Stimulated activated CD8-positive, alpha-beta memory T cell treated with anti-CD3 and anti-CD28 coated beads, Interleukin-15, amount 100 ng/mL, for 24 hours (primary cell): ENCODE results near the gene UBE2A.

Source experiments
- DNase-seq: peaks from one replicate; pipeline ENCODE4 v3.0.0-alpha.2; 2020; ENCODE audit warnings: low read depth

Gene UBE2A

DNA sequence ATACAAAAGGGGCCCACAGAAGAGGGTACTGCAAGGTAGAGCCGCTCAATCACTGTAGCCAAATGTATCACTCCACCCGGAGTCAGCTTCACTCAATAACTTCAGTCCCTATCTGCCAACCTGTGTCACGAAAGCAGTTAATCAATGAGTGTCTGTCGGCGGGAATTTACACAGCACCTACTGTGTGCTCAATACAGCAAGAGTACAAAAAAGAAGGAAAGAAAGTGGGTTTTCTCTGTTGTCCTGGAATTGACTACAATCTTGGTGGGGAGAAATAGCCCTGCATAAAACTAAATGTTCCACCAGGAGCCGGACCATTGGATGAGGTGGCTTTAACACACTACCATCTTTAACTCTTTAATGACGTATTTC lies 32.6 kb downstream of the UBE2A start:
- DNase-seq: no peak

DNA sequence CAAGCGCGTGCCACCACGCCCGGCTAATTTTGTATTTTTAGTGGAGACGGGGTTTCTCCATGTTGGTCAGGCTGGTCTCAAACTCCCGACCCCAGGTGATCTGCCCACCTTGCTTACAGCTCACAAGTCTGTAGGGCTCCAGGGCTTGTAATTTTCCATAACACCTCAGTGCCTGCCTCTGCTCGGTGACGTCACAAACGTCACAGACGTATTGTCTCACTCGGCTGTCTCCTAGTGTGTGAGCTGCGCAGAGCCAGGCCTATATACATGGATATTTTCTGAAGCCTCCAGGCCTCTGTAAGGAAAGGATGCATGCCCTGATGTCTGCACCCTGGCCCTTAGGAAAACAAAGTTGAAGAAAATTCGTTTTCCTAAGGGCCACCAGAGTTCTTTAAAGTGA lies 40.4 kb downstream of the UBE2A start:
- no peak for DNase-seq

DNA sequence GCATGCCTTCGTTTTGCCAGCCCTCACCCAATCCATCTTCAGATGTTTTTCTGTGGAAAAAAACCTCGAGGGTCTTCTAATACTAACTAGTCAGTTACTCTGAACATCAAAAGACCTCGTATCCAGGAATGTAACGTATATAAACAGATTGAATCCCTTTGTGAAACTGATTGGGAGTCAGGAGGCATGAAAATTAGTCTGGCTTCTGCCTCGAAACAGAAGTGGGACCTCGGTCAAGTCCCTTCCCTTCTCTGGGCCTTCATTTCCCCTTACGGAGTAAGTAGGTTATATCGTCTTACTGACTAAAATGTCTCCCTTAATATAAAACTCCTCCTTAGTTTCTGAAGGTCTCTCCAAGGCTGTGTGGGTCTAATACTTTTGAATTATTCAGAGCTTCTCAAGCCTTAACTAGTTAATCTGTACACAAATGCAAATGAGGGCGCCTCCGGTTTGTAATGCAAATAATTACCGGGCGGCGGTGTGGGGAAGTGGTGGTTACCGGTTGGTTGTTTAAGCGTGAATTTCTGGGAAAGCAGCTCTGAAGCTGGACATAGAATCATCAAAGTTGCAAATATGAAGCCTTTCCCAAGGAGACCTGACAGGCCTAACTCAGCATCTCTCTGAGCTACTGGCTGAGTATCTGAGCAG lies 43.3 kb downstream of the UBE2A start:
- DNase-seq: no peak

DNA sequence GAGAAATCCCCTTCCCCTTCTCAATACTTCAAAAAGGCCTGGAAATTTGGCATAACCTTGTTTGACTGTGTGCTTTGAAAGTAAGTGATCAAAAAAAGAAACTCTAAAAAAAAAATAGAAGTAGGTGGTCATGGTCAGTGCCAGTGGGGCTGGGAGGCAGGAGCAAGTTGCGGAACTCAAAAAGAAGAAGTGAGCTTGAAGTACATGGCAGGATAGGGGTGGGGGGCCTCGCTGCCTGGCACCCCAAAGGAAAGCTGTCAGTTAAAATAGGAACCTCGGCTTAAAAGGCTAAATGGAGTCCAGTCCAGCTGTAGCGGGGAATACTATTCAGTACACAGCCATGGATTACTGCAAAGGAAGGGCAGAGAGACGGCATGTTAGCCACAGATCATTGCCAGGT lies 44.1 kb downstream of the UBE2A start:
- DNase-seq: no peak

DNA sequence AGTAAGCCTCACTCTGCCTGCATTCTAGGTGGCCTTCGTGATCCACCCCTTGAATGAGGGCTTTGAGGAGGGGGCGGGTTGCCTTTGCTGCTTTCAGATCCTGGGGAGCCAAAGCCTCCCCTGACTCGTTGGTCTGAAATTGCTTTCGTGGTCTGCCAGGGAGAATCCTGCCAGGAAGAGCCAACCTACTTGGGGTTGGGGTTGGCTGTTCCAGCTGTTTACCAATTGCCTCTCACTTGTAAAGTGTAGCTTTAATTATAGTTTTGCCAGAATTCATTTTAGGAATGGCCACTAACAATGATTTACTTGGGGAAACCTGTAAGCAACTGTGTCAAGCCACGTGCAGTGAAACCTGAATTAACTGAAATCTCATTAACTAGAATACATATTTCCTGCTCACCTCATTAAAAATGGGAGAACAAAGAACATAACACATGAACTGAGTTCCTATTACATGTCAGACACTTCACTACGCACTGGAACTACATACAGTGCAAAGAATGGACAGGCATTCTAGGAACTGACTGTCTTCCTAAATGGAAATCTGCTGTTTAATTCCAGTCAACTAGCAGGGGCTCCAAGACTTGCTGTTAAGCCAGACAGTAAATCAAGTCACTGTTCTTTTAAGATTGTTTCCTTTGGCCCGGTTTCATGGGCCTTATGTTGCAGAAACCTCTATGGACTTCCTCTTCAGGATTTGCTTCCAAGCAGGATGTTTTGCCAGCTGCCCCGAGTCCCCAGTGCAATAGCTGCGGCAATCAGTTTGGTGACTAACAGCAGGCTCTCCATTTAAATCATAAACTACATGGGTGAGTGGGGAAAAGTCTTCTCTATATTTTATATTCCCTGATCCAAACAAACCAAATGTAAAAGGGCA lies 48.2 kb downstream of the UBE2A start:
- DNase-seq: no peak

DNA sequence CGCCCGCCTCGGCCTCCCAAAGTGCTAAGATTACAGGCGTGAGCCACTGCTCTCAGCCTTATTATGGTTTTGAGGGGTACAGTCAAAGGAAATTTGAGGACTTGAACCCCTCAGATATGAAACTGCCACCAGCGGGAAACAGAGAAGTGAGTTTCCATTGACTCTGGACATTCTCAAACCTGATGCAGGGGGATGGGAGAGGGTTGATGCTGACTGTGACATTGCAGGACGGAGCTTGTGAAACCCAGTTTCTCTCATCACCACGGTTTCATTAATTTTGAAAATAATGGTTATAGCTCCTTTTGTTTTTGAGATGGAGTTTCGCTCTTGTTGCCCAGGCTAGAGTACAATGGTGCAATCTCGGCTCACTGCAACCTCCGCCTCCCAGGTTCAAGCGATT lies 50.1 kb downstream of the UBE2A start:
- no peak for DNase-seq

DNA sequence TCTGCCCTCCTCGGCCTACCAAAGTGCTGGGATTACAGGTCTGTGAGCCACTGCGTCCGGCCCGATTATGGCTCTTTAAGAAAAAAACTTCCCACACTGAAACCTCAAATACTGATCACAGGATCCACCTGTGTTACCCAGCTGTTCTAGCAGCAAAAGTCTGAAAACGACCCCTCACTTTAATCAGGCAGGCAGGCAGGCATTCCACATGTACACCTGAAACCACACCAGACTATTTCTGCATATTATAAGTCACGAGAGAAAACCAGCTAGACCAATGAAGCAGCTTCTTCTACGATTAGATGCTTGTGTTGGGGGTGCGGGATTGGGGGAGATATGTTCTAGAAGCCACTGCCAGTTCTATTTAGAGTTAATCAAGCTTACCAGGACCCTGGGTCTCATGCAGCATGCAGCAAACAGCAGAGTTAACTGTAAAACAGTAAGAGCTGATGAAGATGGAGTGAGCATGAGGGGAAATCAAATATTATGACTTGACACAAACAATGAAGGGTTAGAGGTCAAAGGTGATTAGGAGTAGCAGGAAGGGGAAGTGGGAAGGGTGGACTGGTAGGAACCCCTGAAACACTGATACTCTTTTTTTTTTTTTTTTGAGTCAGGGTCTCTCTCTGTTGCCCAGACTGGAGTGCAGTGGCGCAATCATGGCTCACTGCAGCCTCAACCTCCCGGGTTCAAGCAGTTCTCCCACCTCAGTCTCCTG lies 50.7 kb downstream of the UBE2A start:
- no peak for DNase-seq

DNA sequence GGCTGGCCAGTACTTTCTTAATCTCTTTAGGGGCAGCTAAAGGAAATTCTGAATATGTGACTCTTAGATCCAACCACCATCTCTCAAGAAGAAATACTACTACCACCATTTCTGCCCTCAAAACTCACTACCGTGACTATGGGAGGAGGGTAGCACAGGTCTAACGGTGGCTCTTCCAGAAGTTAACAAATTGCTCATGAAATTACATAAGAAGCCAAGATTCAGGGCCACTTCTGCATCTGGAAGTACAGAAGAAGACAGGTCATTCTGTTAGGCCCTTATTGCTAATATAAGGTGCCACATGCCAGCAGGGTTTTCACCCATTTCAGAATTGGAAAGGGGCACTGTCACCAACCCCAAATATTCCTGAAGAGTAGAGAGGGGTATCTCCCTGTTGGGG lies 51.5 kb downstream of the UBE2A start:
- DNase-seq: no peak
